Testis (tissue), 2 donors: ENCODE results near the gene PAX9.

Experiments used
- POLR2A ChIP-seq: fragments of 450-650 bp; IDR thresholded peaks from one replicate; pipeline ENCODE4 v1.6.1; 2017; ENCODE audit warnings: antibody characterized with exemption, mild to moderate bottlenecking, moderate library complexity
- TF ChIP-seq, protein P1 (sequence below), 3 experiments: fragments of 450-650 bp in 2 of 3; fragments of 200-600 bp in 1 of 3; sonication (generic) in 1 of 3; IDR thresholded peaks; one replicate each; pipeline ENCODE4 v1.5.1; 2016 to 2019; ENCODE audit warnings: antibody characterized with exemption in 3 of 3, mild to moderate bottlenecking in 2 of 3, moderate library complexity in 1 of 3

DNA sequence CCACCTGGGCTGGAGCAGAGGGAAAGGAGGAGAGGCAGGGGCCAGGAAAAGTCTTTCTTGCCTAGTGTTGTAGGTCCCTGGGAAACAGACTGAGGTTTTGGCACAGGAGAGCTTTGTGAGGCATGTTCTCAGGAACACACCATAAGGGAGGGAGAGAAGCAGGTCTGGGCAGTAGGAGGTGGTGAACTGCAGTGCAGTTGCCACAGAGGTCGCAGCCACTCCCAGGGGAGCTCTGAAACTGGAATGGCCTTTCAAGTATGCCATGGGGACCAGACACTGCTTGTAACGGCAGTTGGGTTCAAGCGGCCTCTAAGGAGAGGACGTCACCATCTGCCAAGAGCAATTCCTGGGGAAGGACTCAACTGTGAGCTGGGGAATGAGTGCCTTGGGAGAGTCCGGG is 43.8 kb upstream of the PAX9 start:
- TF ChIP-seq, protein P1, sequence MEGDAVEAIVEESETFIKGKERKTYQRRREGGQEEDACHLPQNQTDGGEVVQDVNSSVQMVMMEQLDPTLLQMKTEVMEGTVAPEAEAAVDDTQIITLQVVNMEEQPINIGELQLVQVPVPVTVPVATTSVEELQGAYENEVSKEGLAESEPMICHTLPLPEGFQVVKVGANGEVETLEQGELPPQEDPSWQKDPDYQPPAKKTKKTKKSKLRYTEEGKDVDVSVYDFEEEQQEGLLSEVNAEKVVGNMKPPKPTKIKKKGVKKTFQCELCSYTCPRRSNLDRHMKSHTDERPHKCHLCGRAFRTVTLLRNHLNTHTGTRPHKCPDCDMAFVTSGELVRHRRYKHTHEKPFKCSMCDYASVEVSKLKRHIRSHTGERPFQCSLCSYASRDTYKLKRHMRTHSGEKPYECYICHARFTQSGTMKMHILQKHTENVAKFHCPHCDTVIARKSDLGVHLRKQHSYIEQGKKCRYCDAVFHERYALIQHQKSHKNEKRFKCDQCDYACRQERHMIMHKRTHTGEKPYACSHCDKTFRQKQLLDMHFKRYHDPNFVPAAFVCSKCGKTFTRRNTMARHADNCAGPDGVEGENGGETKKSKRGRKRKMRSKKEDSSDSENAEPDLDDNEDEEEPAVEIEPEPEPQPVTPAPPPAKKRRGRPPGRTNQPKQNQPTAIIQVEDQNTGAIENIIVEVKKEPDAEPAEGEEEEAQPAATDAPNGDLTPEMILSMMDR (IDR thresholded peaks at IDR 0.05) = no peak
- no peak for TF ChIP-seq POLR2A
